ENCODE results near the gene FOXL2NB.

Gene FOXL2NB

GRCh38 chr3:138908846-138909245, 38.2 kb upstream of the FOXL2NB start:
- TF ChIP-seq CTCF (IDR thresholded peaks at IDR 0.05): no peak

GRCh38 chr3:138909904-138910303, 37.1 kb upstream of the FOXL2NB start:
- no peak for TF ChIP-seq CTCF (IDR thresholded peaks at IDR 0.05)

GRCh38 chr3:138911621-138912020, 35.4 kb upstream of the FOXL2NB start:
- TF ChIP-seq CTCF (IDR thresholded peaks at IDR 0.05): no peak

- no peak for TF ChIP-seq CTCF (IDR thresholded peaks at IDR 0.05)
Measured at GRCh38 chr3:138912237-138912636, 34.8 kb upstream of the FOXL2NB start.

- no peak for TF ChIP-seq CTCF (IDR thresholded peaks at IDR 0.05)
Measured at GRCh38 chr3:138913766-138914165, 33.3 kb upstream of the FOXL2NB start.

GRCh38 chr3:138914870-138915502, 32.0 kb upstream of the FOXL2NB start:
- TF ChIP-seq CTCF (IDR thresholded peaks at IDR 0.05): no peak

- TF ChIP-seq CTCF (IDR thresholded peaks at IDR 0.05): peak; percentile 82
Measured at GRCh38 chr3:138915503-138916498, 31.2 kb upstream of the FOXL2NB start.

Measured in LNCAP (cell line).